Stimulated activated CD8-positive, alpha-beta memory T cell treated with anti-CD3 and anti-CD28 coated beads, Interleukin-4, amount 100 ng/mL, for 4 hours (primary cell): ENCODE measurements around the gene CDR2.
"Not testable (repeated sequence)": the region's sequence is repeated elsewhere in the genome, so short reads cannot be mapped to it uniquely, and the experiment has no call there.

Experiments used
- DNase-seq, 2 donors: peaks; one replicate each; pipeline ENCODE4 v3.0.0-alpha.2; 2020; ENCODE audit warnings: low read depth in 2 of 2, low spot score in 1 of 2

Gene CDR2

DNA sequence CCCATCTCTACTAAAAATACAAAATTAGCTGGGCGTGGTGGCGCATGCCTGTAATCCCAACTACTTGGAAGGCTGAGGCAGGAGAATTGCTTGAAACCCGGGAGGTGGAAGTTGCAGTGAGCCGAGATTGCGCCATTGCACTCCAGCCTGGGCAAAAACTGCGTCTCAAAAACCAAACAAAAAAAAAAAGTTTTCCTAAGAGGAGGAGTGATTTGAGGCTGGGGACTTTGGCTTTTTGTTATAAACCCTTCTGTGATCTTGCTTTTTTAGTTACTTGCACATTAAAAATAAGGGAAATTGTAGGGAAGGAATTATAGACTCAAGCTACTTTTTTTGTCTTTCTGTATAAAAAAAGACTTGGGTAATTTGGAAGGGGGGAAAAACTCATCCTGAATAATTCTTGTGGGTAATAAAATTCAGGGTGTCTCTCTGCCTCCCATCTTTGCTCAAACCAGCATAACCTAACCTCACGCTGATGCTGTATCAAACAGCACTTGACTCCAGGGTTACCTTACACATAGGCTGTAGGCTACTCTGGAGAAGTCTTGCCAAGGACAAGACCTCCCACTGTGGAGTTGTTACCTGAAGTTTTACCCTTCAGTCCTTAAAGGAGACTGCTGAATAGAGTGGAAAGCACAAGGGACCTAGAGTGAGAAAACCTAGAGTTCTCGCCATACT, 1.7 kb upstream of the CDR2 start:
- no peak for DNase-seq

DNA sequence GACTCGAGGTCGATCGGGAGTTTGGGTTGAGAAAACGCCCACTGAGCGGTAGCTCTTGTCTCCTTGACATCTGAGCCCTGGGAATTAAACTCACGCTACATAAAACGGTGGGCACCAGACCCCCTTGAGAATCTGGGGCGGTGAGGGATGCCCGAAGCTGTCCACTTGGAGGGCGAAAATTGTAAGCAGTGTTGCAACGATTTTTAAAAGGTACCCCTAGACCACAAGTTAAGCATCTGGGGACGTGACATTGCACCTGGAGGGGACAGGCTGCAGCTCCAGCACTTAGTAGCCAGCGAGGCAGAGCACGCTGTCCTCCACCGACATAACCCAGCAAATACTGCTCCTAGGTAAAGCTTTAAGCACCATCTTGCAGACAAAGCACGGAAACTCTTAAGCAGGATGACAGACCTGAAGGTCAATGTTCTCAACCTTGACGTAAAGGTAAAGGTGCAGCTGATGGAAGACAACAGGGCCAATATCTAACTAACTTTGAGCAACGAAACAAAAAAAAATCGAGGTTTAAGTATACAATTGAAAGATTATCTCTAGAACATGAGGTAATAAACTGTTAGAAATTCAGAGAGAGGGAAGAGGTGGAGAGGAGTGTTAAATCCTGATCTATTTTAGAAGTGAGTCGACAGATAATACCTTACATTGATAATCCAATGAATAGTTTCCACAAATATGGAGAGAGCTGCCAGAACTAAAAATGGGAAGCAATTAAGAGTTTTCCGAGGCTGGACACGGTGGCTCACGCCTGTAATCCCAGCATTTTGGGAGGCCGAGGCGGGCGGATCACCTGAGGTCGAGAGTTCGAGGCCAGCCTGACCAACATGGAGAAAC, 921 bp upstream of the CDR2 start:
- no peak for DNase-seq

DNA sequence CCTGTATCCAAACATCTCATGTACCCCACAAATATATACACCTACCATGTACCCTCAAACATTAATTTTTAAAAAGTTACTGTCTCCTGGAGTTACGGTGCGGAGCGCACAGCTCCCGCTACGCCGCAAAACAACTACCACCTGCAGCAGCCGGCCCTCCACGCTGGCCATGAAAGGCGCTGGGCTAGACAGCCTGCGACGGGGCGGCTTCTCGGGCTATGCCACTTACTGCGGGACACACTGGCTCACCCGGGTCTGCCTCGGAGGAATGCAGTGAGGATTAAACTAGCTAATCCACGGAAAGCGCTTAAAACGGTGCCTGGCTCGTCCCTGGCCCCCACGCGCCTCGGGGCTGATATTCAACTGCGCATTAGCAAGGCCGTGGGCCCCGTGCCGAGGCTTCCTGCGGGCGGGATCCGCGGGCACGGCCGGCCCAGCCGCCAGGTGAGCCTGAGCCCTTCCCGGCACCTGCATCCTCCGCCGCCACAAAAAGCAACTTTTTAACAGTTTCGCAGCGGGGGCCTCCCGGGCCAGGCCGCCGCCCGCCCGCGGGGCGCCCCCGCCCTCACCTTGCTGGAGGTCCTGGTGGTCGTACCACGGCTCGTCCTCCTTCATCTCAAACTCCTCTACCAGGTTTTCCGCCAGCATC, 633 bp downstream of the CDR2 start:
- DNase-seq, result no peak

DNA sequence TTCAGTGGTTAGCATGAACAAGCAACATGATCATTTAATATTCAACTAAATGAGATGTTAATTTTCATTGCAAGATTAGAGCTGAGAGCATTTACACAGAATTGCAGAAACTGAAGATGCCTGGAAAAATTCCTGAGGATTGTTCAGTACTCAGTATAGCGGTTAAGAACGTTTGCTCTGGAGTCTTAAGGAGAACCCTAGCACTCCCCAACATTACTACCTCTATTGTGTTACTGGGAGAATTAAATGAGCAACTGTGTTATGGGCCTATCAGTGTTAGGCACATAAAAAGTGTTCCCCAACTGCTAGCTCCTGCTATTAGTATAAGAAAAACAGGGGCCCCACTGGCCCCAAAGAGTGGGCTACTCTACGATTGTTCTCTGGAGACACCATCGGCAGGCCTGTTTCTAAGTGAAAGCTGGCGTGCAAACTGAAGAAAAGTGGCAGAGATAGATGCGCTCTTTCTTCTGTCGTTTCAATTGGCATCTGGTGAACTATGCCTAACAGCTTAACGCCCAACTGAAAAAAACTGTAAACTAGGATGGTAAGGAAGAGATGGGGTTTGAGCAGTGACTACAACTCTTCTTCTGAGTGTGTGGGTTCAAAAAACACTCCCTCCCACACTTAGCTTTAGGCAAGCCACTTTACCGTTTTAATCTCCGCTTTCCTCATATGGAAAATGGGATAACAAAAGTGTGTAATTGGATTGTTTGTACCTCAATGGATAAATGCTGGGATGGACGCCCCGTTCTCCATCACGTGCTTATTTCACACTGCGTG, 1.3 kb downstream of the CDR2 start:
- no peak for DNase-seq

DNA sequence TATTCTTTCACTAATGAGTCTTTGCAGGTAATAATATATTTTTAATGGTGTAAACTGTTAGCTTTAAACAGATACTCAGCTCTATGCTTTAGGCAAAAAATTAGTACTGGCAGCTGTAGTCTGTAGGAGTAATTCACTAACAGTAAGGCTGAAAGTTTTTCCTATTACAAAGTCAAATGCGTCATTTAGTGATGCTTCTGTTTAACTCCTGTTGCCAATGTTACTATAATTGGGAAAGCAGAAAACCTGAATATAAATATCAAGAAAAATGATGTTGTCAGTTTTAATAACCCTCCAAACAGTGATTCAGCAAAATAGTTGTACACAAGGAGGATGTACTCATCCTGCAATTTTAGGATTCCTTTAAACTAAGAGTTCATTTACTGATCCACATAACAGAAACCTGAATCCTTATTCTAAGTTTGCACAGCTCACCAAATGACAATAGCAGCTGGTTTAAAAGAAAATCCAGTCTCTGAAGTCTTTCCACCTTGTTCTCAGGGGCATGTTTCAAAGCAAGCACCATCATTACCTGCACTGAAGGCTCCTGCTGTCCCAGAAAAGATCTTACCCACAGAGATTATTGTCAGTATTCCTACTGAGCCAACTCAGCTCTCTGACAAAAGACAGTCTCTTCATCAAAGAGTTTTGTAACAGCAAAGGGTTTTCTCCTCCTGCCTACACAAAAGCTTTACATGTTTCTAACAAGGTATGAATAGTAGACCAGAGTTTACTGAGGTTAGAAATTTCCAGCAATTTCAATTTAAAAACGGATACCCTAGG, 4.2 kb downstream of the CDR2 start:
- no peak for DNase-seq

DNA sequence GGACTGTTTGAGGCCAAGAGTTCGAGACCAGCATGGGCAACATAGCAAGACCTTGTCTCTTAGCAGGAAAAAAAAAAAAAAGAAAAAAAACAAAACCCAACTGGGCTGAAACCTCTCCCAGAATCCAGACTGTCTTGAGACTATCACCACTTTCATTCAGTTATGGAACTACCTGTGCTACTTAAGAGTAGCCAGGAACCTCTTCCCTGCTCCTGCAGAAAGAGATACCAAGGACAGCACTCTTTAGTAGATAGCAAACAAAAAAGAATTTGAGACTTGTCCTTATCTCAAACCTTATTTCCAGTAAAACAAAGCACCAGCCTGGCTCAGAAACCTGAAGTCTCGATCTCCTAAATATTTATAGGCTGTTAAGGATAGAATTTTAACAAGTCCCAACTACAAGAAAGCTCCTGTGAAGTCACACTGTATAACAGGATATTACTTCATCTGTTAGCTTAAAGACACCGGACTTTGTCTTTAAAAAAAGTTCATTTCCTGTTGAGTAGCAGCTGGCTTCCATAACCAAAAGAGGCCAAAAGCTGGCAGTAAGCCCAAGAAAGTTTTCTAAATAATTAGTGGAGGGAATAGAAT, 5.1 kb downstream of the CDR2 start:
- no peak for DNase-seq

DNA sequence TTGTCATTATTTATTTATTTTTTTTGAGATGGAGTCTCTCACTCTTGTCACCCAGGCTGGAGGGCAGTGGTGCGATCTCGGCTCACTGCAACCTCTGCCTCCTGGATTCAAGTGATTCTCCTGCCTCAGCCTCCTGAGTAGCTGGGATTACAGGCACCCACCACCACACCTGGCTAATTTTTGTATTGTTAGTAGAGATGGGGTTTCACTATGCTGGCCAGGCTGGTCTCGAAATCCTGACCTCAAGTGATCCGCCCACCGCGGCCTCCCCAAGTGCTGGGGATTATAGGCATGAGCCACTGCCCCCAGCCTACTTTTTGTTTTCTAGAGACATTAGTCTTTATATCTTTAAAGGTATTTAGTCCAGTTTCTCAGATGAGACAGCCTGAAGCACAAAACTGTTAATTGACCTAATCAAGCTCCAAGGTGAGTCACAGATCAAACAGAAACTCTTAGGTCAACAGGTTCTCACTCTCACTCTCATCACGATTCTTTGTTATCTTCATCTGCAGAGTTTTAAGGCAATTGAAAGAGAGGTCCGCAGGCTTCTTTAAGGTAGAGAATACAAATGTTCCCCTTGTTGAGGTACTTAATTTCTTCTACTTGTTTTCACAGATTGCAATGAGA, 6.1 kb downstream of the CDR2 start:
- not testable (repeated sequence) for DNase-seq

DNA sequence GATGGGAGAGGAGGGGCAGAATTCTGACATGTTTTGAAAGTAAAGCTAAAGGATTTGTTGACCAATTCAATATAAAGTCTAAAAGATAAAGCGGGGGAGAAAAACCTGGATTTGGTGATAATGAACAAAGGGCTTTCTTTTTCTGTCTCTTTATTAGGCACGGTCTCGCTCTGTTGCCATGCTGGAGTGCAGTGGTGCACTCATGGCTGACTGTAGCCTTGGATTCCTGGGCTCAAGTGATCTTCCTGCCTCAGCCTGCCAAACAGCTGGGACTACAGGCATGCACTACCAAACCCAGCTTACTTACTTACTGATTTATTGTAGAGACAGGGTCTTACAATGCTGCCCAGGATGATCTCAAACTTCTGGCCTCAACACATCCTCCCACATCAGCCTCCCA, 7.5 kb downstream of the CDR2 start:
- no peak for DNase-seq

DNA sequence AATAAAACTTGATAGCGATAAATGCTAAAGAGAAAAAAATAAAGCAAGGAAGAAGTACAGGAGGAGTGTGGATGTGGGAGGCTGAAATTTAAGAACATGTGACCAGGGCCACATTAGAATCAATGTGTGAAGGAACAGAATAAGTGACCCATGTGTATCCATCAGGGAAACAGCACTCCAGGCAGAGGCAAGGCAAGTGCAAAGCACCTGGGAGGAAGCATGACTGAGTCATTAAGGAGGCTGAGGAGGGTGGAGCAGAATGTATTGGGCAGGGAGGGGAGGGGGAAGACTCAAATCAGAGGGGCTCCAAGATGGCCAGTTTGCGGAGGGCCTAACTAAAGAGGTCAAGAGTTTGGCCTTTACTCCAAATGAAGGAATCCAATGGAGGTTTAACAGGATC, 8.0 kb downstream of the CDR2 start:
- DNase-seq, result no peak

DNA sequence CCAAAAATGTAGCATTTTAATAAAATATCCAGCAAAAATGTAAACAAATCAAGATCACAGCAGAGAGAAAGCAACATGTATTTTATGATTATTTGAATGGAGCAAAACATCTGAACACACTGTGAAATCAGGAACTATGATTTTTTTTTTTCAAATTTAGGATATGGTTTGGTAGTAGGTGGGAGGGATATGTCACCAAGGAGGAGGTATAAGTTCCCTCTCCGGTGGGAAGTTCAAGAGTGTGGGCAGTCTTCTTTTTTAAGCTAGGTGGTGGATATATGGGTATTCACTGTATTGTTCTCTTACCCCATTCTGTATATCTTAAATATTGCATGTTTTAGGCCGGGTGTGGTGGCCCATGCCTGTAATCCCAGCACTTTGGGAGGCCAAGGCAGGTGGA, 10.2 kb downstream of the CDR2 start:
- no peak for DNase-seq

DNA sequence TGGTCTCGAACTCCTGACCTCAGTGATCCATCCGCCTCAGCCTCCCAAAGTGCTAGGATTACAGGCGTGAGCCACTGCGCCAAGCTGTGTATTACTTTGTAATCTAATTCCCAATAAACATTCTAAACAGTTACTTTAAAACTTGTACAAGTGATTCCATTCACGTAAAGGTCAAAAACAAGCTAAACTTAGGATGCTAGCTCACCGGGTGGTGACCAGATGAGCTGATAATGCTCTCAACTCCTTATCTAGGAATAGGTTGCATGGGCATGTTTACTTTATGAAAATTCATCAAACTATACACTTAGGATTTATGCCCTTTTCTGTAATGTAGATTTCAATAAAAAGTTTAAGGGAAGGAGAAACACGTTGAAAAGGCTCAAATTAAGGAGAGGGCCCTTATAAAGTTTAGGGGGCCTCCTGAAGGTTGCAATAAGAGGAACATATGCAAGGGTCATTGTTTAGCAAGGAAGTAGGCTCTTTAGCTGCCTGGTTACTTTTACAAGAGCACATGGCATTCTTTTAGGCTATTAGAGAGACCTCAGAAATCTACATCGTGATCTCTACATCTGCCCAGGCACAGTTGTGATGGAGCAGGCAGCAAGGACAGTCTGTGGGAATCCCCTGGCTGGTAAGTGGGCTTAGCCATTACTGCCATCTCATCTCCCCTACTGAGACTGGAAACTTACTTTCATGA, 13.3 kb downstream of the CDR2 start:
- DNase-seq, result no peak

DNA sequence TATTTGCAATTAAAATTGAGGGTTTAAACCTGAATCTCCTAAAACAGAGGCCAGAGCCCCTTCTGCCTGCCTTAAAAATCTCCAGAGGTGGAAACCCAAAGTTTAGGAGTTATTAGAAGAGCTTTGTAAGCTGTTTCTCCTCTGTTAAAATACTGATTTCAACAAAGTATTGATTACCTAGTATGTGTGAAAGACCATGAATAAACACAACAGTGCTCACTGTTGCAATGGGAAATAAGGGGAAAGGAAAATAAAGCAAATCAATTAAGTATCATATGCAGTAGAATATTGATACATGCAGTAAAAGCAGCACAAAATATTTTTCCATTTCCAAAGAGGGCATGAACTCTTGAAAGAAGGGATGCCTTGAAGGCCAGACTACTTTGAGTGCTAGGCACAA, 14.7 kb downstream of the CDR2 start:
- DNase-seq, result no peak

DNA sequence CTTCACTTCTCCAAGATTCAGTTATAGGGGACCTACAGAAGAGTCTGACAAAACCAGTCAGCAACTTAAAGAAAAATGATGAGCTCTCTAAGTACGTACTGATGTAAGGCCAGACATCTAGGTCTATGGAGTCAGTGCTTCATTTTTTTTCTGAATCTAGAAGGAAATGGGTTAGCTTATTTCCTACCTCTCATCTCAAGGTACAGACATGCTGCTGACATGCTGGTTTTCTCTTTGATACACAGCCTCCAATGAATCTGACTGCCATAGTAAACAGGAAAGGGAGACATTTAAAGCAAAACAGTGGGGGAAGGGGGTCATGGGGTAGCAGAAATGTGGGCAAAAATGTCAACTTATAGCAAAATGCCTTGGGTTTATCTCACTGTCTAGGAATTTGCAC, 16.4 kb downstream of the CDR2 start:
- DNase-seq, result no peak

DNA sequence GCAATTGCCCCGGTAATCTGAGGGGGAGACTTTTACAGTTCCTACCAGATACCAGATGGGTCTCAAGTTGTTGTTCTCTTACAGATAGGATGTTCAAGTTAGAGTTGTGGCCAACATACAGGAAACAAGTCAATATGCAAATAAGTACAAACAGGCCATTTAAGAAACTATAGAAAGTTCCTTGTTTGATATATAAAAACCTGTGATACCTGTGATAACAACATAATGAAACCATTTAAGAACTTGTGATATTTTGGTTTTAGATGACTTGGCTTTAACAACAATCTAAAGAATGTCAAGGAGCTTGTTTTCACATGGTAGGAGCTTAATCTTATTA, 16.8 kb downstream of the CDR2 start:
- no peak for DNase-seq

DNA sequence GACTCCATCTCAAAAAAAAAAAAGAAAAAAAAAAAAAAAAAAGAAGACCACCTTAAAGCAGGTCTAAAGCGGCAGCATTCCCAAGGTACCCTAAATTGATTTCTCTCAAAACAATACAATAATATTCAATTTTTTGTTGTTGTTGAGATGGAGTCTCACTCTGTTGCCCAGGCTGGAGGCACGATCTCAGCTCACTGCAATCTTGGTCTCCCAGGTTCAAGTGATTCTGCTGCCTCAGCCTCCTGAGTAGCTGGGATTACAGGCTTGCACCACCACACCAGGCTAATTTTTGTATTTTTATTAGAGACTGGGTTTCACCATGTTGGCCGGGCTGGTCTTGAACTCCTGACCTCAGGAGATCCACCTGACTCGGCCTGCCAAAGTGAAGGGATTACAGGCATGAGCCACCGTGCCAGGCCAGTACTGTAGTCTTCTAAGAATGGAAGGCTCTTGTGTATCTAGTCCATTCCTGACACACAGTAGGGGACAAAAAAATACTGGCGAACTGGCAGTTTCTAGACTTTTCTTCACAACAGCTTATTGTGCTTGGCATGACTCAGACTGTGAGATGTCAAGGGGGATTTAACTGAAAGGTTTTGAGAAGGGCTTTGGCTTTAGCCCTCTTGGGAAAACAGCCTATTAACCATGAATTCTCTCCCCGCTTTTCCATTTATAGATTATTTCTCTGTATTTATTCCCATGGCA, 17.3 kb downstream of the CDR2 start:
- DNase-seq, result no peak

DNA sequence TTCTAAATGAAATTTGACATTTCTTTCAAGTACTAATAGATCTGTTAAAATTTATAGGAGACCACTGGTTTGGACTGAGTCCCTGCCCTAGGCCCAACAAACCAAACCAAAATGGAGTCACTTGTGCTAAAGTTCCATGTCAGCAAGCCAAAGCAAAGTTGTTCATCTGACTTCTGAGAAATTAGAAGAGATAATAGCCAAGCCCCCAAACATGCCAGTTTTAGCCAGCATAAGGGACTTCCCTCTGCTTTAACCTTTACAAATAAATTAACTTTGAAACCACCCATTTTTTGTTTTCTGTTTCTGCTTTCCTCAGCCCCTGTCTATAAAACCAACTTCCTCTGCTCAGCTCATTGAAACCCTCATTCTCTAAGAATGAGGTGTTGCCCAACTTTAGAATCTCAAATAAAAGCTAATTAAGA, 18.9 kb downstream of the CDR2 start:
- no peak for DNase-seq

DNA sequence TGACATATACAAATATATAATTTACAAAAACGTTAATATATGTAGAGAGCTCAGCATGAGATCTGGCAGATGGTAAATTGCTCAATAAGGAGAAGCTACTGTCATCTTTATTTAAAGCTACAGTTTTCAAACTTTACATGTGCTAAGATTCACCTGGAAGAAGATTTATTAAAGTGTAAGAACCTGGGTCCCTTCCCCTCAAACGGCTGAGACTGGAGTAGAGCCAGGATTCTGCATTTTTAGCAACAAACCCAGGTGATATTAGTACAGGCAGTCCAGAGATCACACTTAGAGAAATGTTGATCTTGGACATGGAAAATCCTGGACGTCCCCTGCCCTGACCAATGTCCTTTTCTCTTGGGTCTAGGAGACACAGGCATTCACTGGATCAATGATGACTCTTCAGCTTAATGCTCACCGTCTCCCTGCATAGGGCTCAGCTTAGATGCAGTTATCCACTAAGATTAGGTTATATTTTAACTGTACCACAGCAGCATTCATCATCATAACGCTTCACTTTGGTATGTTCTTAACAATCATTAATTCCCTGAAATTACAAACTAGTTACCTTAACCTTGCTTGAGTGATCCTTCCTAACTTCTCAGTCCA, 20.4 kb downstream of the CDR2 start:
- DNase-seq, result no peak

DNA sequence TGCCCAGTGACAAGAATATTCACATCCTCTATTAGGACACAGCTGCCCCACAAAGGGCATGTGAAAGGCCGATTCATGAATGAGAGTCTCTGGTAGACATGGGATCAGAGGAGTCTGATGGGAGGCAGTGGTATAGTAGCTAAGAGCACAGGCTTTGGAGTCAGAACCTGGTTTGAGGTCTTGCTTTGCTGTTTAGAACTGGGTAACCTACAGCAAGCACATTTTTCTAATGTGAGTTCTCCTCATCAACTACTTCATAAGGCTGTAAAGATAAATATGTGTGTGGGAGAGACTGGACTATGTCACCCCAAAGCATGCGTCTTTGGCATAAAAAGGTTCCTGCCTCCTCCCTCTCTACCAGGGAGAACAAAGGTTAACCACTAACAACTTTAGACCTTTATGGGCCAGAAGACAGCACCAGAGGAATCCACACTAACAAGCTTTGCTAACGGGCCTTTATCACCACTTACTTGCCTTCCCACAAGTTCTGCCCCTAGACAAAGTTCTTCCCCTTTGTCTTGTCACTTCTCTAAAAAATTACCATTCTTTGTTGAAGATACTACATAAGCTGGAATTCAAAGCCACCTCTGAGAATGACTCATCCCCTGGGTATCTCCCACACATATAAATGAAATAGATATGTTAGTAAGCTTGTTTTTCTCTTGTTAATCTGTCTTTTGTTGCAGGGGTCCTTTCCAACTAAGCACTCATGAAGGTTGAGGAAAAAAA, 21.1 kb downstream of the CDR2 start:
- no peak for DNase-seq
